BE2C (cell line): ENCODE measurements around the gene ATP11B.

Source experiments
- DNase-seq: peaks from one replicate; pipeline ENCODE4 v3.0.0-alpha.2; 2020
- H3K27me3 ChIP-seq: fragments of 250-450 bp; sonication (Bioruptor Pico); 2 replicates; pipeline ENCODE4 v1.5.1; 2020; ENCODE audit warnings: mild to moderate bottlenecking
- H3K36me3 ChIP-seq: fragments of 250-450 bp; sonication (Bioruptor Pico); 2 replicates; pipeline ENCODE4 v1.5.1; 2020; ENCODE audit warnings: mild to moderate bottlenecking
- H3K4me1 ChIP-seq: fragments of 250-450 bp; sonication (Bioruptor Pico); 2 replicates; pipeline ENCODE4 v1.5.1; 2020
- H3K4me3 ChIP-seq: 2 replicates; pipeline ENCODE4 v1.5.1; 2011; ENCODE audit warnings: low read depth, low read length
- H3K9me3 ChIP-seq: fragments of 250-450 bp; sonication (Bioruptor Pico); 2 replicates; pipeline ENCODE4 v1.5.1; 2020
- TF ChIP-seq, protein P1 (sequence below): IDR thresholded peaks from 2 replicates; pipeline ENCODE4 v1.5.1; 2012; ENCODE audit warnings: mild to moderate bottlenecking, low read depth, low read length

Gene ATP11B

DNA sequence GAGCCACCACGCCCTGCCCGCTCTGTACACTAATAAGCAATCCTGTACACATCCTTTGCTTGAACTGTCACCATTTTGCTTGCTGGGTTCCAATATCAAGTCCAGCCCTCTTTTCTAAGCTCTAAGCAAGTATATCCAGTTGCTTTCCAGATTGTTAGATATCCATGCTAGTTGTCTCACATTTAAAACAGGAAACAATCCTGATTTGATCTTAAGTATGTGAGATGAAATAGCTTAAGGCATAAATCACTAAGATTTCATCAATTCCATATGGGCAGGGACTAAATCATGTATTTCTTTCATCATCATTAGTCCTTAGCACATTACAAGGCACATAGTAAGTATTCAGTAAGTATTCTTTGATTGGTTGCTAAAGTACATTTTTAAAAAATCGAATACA, 16.2 kb downstream of the ATP11B start:
- no peaks in the 10 kb centered on the region for H3K36me3 ChIP-seq
- H3K4me1 ChIP-seq, result no peaks in the 10 kb centered on the region
- no peaks in the 10 kb centered on the region for H3K9me3 ChIP-seq
- H3K27me3 ChIP-seq, result no peaks in the 10 kb centered on the region
- no peak for DNase-seq
- TF ChIP-seq, protein P1, sequence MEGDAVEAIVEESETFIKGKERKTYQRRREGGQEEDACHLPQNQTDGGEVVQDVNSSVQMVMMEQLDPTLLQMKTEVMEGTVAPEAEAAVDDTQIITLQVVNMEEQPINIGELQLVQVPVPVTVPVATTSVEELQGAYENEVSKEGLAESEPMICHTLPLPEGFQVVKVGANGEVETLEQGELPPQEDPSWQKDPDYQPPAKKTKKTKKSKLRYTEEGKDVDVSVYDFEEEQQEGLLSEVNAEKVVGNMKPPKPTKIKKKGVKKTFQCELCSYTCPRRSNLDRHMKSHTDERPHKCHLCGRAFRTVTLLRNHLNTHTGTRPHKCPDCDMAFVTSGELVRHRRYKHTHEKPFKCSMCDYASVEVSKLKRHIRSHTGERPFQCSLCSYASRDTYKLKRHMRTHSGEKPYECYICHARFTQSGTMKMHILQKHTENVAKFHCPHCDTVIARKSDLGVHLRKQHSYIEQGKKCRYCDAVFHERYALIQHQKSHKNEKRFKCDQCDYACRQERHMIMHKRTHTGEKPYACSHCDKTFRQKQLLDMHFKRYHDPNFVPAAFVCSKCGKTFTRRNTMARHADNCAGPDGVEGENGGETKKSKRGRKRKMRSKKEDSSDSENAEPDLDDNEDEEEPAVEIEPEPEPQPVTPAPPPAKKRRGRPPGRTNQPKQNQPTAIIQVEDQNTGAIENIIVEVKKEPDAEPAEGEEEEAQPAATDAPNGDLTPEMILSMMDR, result no peak
- no peak overlapping the region for H3K4me3 ChIP-seq

DNA sequence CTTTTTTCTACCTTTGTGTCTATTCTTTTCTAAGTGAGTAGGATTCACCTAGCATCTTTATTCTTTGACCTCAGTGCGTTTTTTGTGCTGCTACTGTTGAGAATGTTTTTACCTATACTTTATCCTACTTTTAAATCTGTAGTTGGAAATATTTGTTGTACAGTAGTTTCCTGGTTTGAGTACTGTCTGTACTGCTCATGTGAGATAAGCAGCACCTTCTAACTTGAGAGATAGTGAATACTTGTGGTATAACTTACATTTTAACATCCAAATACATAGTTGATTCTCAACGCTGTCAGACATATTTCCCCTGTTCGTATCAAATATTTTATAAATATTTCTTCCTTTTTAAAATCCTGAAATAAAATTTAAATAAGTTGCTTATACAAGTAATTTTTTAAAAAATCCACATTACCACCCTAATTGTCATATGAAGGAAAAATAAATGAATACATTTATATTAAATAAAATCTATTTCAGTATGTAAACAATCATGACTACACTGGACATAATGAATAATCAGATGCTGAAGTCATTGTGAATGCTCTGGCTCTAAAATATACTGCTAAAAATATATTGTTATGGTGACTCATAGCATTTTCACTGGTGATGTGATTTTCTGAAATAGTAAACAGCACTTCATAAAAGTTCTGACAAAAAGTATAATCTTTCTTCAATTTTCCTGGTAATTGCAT, 17.4 kb downstream of the ATP11B start:
- Histone ChIP-seq H3K9me3 (no peaks in the 10 kb centered on the region), H3K27me3 (no peaks in the 10 kb centered on the region), H3K4me1 (no peaks in the 10 kb centered on the region), H3K4me3 (no peak overlapping the region), H3K36me3 (no peaks in the 10 kb centered on the region)
- TF ChIP-seq, protein P1, result no peak
- no peak for DNase-seq

DNA sequence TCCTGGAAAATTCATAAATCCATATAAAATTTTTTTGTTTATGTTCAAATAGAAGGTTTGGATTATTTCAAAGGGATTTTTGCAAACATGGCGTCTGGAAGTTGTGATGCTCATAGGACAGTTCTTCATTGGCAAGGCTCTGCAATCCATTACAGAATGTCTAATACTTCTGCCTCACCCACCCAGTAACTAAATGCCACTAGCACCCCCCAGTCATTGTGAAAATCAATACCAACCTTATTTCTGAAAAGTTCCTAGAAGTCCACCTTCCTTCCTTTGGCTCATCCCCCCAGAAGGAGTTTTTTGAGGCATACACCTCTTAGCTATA, 17.9 kb downstream of the ATP11B start:
- no peak overlapping the region for H3K4me3 ChIP-seq
- no peak for DNase-seq

DNA sequence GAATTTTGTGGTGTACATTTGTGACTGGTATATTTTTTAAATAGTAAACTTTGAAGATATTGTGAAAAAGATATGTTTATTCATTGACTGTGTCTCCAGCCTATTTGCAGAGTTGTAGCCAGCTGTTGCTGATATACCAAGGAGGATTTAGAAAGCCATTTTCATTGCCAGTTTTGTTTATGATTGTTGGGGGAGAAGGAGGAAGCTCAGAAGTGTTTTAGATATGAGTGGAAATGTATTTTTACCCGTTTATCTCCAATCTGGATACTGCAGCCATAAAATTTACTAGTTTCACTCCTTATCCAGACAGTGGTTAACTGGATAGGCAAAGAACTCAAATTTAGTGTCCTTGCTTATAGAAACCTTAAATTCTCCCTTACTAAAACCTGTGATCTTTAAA, 18.8 kb downstream of the ATP11B start:
- no peaks in the 10 kb centered on the region for H3K36me3 ChIP-seq
- H3K4me3 ChIP-seq, result no peak overlapping the region
- TF ChIP-seq, protein P1, result no peak
- H3K9me3 ChIP-seq, result no peaks in the 10 kb centered on the region
- DNase-seq, result no peak
- H3K4me1 ChIP-seq, result no peaks in the 10 kb centered on the region
- H3K27me3 ChIP-seq, result no peaks in the 10 kb centered on the region

More for the DNA sequence above, 17.9 kb downstream of the ATP11B start:
- no peaks in the 10 kb centered on the region for H3K4me1 ChIP-seq
- H3K27me3 ChIP-seq, result no peaks in the 10 kb centered on the region
- TF ChIP-seq, protein P1, result no peak
- H3K9me3 ChIP-seq, result no peaks in the 10 kb centered on the region
- no peaks in the 10 kb centered on the region for H3K36me3 ChIP-seq

DNA sequence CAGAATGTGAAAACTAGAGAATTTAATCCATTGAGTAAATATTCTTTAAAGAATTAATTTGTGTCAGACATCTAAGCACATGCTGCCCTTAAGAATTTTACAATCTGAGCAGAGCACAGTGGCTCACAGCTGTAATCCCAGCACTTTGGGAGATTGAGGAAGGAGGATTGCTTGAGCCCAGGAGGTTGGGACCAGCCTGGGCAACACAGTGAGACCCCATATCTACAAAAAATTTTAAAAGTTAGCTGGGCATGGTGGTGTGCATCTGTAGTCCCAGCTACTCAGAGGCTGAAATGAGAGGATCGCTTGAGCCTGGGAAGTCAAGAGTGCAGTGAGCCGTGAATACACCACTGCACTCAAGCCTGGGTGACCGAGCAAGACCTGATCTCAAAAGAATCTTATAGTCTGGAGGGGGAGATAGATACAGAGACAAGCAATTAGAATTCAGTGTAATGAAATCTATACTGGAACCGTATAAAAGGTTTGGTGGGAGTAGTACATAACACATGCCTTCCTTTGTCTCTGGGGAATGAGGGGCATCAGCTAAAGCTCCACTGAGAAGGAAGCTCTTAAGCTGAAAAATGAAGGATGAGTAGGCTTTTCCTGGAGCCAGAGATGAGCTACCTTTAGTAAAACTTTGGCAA, 21.2 kb downstream of the ATP11B start:
- no peak for DNase-seq
- H3K9me3 ChIP-seq, result no peaks in the 10 kb centered on the region

DNA sequence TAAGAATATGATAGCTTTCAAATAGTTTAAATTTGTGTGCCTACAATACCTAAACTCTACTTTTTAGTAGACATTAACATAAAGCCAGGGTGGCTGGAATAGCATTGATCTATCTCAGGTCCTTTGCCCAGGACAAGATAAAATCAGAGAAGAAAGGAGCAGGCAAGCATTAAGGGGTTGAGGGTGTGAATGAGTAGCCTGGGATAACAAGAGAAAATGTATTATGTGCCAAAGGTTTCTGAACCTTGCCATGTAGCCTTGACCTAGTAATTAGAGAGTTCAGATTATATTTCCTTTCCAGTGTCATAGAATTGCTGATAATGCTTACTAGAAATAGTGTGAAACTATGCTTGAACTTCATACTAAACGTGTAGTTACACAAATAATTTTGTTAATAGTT, 22.9 kb downstream of the ATP11B start:
- Histone ChIP-seq H3K4me3 (no peak overlapping the region), H3K9me3 (no peaks in the 10 kb centered on the region), H3K4me1 (no peaks in the 10 kb centered on the region), H3K36me3 (no peaks in the 10 kb centered on the region), H3K27me3 (no peaks in the 10 kb centered on the region)
- no peak for DNase-seq
- TF ChIP-seq, protein P1, result no peak

More for the DNA sequence above, 21.2 kb downstream of the ATP11B start:
- no peaks in the 10 kb centered on the region for H3K27me3 ChIP-seq
- no peak overlapping the region for H3K4me3 ChIP-seq
- TF ChIP-seq, protein P1, result no peak
- no peaks in the 10 kb centered on the region for H3K4me1 ChIP-seq
- H3K36me3 ChIP-seq, result no peaks in the 10 kb centered on the region
